D721Med (cell line): ENCODE data around the gene CDCP2.

ENCODE experiments used
- DNase-seq: peaks from one replicate; pipeline ENCODE4 v3.0.0; 2011; ENCODE audit warnings: low spot score; ENCODE audit not compliant: insufficient read length
- FAIRE-seq: peaks from 2 replicates; lab custom pipeline; 2011; peaks lifted over from hg19 to GRCh38; lab: Jason Lieb, UNC
- TF ChIP-seq, protein P1 (sequence below): IDR thresholded peaks from 2 replicates; pipeline ENCODE4 v1.5.1; 2012; ENCODE audit warnings: mild to moderate bottlenecking, control low read depth; ENCODE audit not compliant: insufficient read depth; ENCODE audit errors: missing control alignments

Gene CDCP2

DNA sequence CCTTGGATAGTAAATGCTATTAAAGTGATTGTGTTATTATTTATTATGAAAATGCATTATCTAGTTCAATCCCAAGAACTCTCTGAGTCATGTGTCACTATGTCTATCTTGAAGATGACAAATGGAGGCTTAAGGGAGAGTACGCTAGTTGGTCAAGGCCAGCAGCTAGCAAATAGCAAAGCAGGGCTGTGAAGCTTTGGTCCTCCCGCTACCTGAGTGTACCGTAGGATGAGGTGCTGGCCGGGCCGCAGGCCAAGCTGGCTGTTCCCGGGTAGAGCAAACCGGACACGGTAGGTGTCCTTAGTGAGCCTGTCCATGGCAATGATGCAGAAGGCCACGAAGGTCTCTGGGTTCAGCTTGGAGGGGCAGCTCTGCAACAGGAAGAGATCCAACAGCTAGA is 37.7 kb upstream of the CDCP2 start:
- DNase-seq (no peak), FAIRE-seq (no peak)
- TF ChIP-seq, protein P1, sequence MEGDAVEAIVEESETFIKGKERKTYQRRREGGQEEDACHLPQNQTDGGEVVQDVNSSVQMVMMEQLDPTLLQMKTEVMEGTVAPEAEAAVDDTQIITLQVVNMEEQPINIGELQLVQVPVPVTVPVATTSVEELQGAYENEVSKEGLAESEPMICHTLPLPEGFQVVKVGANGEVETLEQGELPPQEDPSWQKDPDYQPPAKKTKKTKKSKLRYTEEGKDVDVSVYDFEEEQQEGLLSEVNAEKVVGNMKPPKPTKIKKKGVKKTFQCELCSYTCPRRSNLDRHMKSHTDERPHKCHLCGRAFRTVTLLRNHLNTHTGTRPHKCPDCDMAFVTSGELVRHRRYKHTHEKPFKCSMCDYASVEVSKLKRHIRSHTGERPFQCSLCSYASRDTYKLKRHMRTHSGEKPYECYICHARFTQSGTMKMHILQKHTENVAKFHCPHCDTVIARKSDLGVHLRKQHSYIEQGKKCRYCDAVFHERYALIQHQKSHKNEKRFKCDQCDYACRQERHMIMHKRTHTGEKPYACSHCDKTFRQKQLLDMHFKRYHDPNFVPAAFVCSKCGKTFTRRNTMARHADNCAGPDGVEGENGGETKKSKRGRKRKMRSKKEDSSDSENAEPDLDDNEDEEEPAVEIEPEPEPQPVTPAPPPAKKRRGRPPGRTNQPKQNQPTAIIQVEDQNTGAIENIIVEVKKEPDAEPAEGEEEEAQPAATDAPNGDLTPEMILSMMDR, result no peak

DNA sequence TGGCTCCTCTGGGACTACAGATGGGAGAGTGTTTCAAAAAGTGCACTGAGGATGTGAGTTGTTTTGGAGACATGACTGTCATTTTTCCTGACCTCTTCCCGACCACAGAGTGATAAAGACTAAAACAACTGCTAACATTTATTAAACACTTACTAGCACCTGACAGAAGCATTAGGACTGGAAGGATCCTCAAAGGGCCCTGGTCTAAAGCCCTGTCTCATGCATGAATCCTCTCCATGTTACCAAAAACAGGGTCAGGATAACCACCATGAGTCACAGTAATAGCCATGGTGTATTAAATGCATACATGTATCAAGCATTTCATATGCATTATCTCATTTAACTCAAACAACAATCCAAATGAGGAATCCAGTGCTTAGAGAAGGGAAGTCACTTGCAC is 35.5 kb upstream of the CDCP2 start:
- DNase-seq, result no peak
- FAIRE-seq, result no peak

DNA sequence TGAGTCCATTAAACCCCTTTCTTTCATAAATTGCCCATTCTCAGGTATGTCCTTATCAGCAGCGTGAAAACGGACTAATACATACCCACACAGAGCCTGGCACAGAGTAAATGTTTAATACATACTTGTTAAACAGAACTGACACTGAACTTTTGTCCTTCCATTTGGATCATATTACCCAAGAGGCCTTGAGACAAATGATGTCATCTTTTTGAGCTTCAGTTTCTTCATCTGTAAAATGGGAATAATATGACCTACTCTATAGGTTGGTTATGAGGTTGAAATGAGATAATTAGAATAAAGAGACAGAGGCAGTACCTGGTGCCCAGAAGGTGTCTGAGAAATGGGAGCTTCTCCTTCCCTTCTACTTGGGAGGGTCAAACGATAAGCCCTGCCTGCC is 33.3 kb upstream of the CDCP2 start:
- DNase-seq (no peak), FAIRE-seq (no peak)
- TF ChIP-seq, protein P1, result no peak

More for the DNA sequence above, 35.5 kb upstream of the CDCP2 start:
- TF ChIP-seq, protein P1, result no peak

DNA sequence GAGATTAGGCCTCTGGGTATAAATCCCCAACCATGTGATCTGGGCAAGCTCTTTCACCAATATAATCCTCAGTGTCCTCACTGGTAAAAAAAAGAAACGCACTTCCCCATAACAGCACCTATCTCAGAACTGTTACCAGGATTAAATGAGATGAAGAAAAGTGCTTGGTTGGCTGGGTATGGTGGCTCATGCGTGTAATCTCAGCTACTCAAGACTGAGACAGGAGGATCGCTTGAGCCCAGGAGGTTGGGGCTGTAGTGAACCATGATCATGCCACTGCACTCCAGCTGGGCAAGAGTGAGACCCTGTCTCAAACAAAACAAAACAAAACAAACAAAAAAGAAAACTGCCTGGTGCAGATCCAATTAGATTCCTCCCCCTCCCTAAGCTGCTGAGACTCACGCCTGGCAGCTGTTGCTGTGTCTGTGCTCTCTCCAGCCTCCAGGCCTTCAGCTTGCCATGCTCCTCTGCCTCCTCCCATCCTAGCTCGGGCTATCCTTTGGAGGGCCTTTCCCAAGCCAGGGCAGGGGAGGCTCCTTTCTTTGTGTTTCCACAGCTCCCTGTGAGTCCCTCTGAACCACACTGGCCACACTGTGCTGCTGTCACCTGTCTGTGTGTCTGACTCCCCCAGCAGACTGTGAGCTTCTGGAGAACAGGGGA is 28.0 kb upstream of the CDCP2 start:
- peak; percentile 64 for FAIRE-seq
- peak; percentile 64 for DNase-seq
- TF ChIP-seq, protein P1, result no peak

DNA sequence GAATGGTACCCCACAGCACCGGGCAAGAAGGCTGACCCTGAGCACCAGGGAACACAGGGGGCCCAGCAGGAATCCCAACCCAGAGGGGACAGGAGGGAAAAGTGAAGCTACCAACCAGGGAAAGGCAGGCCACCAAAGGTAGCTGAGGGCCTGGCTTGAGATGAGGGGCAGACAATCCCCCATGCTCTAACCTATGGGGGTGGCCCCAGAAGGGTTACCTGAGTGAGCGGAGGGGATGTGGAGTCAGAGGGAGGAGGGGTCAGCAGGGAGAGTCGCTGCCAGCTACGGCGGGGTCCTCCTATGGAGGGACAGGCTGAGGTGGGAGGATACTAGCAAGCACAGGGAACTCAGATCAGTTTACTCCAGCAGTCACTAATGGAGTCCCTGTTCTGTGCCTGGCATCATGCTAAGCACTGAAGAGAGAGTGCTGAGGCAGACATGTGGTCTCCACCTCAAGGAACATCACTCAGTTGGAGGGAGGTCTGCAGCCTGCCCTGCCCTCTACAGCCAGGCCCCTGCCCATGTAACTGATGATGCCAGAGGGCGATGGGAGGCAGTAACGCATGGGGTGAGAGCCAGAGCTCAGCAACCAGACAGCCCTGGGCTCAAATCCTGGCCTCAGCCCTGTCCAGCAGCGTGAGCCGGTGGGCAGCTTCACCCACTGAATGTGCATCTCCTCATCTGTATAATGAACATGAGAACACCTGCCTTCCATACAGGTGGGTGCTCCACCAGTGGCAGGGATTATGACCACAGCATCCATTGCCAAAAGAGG is 25.7 kb upstream of the CDCP2 start:
- TF ChIP-seq, protein P1, result no peak
- FAIRE-seq, result no peak
- DNase-seq, result no peak

DNA sequence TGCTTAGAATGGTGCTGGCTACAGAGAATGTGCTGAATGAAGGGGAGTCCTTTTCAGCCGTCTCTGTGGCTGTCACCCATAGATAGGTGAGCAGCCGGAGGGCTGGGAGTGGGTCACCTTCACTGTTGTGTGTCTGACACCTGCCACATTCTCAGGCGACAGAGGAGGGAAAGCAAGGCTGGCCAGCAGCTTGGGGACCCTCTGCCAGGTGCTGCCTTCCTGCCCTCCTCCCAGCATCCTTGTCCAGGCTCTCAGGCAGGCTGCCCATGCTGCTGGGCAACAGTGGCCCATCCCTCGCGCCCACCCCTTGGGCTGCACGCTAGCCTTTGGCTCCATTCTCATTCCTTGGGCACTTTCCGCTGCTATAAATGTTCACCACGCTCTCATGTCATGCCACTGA is 24.9 kb upstream of the CDCP2 start:
- TF ChIP-seq, protein P1, result no peak
- DNase-seq (no peak), FAIRE-seq (no peak)
